HepG2 (cell line): ENCODE data around the gene CKS2. TPM values are rescaled to one million over a fixed set of nuclear protein-coding genes. Genes with fewer than 3 reads are reported as not detected.

Source experiments
- ATAC-seq: fragments of 200-7000 bp; cut with Tn5 transposase; 3 replicates; pipeline ENCODE4 v1.9.1; 2020; ENCODE audit warnings: mild to moderate bottlenecking, moderate library complexity
- BruUV-seq: library from RNA; stranded (reverse); fragments of 400-500 nt; replicated peaks from 2 replicates; lab custom pipeline; 2021; lab: Mats Ljungman, UMichigan
- CTCF ChIA-PET: fragments of 300-600 bp; formaldehyde crosslinking; extraction: SDS; loops from one replicate; lab custom pipeline; 2021; ENCODE audit warnings: low total read pairs, inconsistent platforms, low intra/inter-chr PET ratio; lab: Yijun Ruan, JAX
- POLR2A ChIA-PET: fragments of 350-600 bp; sonication (Branson Sonifier 250); formaldehyde crosslinking; loops from one replicate; lab custom pipeline; 2020; ENCODE audit warnings: antibody characterized with exemption, inconsistent platforms; lab: Yijun Ruan, JAX
- DNase-seq: peaks from one replicate; pipeline ENCODE4 v3.0.0-alpha.2; 2015; ENCODE audit warnings: low spot score
- FAIRE-seq: peaks from 3 replicates; lab custom pipeline; 2011; peaks lifted over from hg19 to GRCh38; lab: Jason Lieb, UNC
- H2AFZ ChIP-seq: one replicate; pipeline ENCODE4 v1.6.1; 2011; ENCODE audit warnings: low read length, inconsistent platforms
- H3K27ac ChIP-seq: fragments of 300-600 bp; 3 replicates; pipeline ENCODE4 v1.8.0; 2011; ENCODE audit warnings: mixed run types, mild to moderate bottlenecking, mixed read lengths, low read length, inconsistent platforms; ENCODE audit not compliant: insufficient read depth; ENCODE audit errors: extremely low read length
- H3K27me3 ChIP-seq, 2 experiments: fragments of 200-600 bp in 1 of 2; 2 replicates in 1 of 2; 3 replicates in 1 of 2; pipeline versions ENCODE4 v1.6.0 to v1.8.0; 2011; ENCODE audit warnings: low read length in 2 of 2, mild to moderate bottlenecking in 2 of 2, moderate library complexity in 2 of 2, inconsistent platforms in 1 of 2; ENCODE audit not compliant: insufficient read depth in 2 of 2, control insufficient read depth in 1 of 2
- H3K36me3 ChIP-seq, 2 experiments: fragments of 200-600 bp in 1 of 2; replicated peaks in 1 of 2; 2 replicates in 1 of 2; 3 replicates in 1 of 2; pipeline versions ENCODE4 v1.5.1 to v1.8.0; 2011; ENCODE audit warnings: low read length in 2 of 2, inconsistent platforms in 1 of 2; ENCODE audit not compliant: insufficient read depth in 2 of 2, control insufficient read depth in 1 of 2
- H3K4me1 ChIP-seq: 2 replicates; pipeline ENCODE4 v1.5.1; 2012; ENCODE audit warnings: low read length, inconsistent platforms; ENCODE audit not compliant: insufficient read depth
- H3K4me2 ChIP-seq: 2 replicates; pipeline ENCODE4 v1.6.0; 2011; ENCODE audit warnings: low read depth, low read length, inconsistent platforms
- H3K4me3 ChIP-seq, 3 experiments: fragments of 200-600 bp in 1 of 3; sonication (generic), shearing (Covaris generic) in 1 of 3; replicated peaks in 1 of 3; 2 replicates each; pipeline ENCODE4 v1.5.1; 2011 to 2016; ENCODE audit warnings: low read length in 3 of 3, inconsistent platforms in 2 of 3, low read depth in 2 of 3, mild to moderate bottlenecking in 2 of 3, control low read depth in 1 of 3, mixed read lengths in 1 of 3; ENCODE audit not compliant: insufficient read depth in 1 of 3
- H3K79me2 ChIP-seq: one replicate; pipeline ENCODE4 v1.6.1; 2011; ENCODE audit warnings: low read length, inconsistent platforms; ENCODE audit not compliant: insufficient read depth
- H3K9ac ChIP-seq: 2 replicates; pipeline ENCODE4 v1.6.0; 2011; ENCODE audit warnings: mild to moderate bottlenecking, low read depth, low read length, inconsistent platforms; ENCODE audit not compliant: insufficient read depth
- H3K9me3 ChIP-seq: 2 replicates; pipeline ENCODE4 v1.5.1; 2012; ENCODE audit warnings: mild to moderate bottlenecking, low read length
- H4K20me1 ChIP-seq: 2 replicates; pipeline ENCODE4 v1.6.0; 2011; ENCODE audit warnings: inconsistent platforms, mild to moderate bottlenecking, low read length, moderate library complexity; ENCODE audit not compliant: insufficient read depth
- ATAD3A ChIP-seq: sonication (generic); formaldehyde crosslinking; IDR thresholded peaks from 2 replicates; pipeline ENCODE4 v1.4.0; 2020; ENCODE audit warnings: missing genetic modification reagents
- MBD4 ChIP-seq: IDR thresholded peaks from 2 replicates; pipeline ENCODE4 v1.6.1; 2012; ENCODE audit warnings: low read length, inconsistent platforms, borderline replicate concordance
- MXI1 ChIP-seq: IDR thresholded peaks from 3 replicates; pipeline ENCODE4 v1.6.1; 2012; ENCODE audit warnings: low read depth, low read length, inconsistent platforms, borderline replicate concordance
- RXRA ChIP-seq: sonication (generic); formaldehyde crosslinking; IDR thresholded peaks from 2 replicates; pipeline ENCODE4 v1.5.1; 2020; ENCODE audit warnings: missing genetic modification reagents
- SIX4 ChIP-seq: sonication (generic); formaldehyde crosslinking; IDR thresholded peaks from 2 replicates; pipeline ENCODE4 v1.4.0; 2020; ENCODE audit warnings: missing genetic modification reagents
- SSRP1 ChIP-seq: IDR thresholded peaks from 2 replicates; pipeline ENCODE4 v1.6.1; 2016; ENCODE audit warnings: control low read depth
- ZBTB38 ChIP-seq: sonication (generic); formaldehyde crosslinking; IDR thresholded peaks from 2 replicates; pipeline ENCODE4 v1.5.1; 2020; ENCODE audit warnings: mild to moderate bottlenecking, missing genetic modification reagents
- ZNF326 ChIP-seq: sonication (generic); formaldehyde crosslinking; IDR thresholded peaks from 2 replicates; pipeline ENCODE4 v1.4.0; 2020; ENCODE audit warnings: missing genetic modification reagents, borderline replicate concordance
- ZNF383 ChIP-seq: sonication (generic); formaldehyde crosslinking; IDR thresholded peaks from 2 replicates; pipeline ENCODE4 v1.4.0; 2020; ENCODE audit warnings: missing genetic modification reagents, mild to moderate bottlenecking, borderline replicate concordance
- ZNF572 ChIP-seq: sonication (generic); formaldehyde crosslinking; IDR thresholded peaks from 2 replicates; pipeline ENCODE4 v1.5.1; 2020; ENCODE audit warnings: mild to moderate bottlenecking, missing genetic modification reagents
- ZNF577 ChIP-seq: sonication (generic); formaldehyde crosslinking; IDR thresholded peaks from 2 replicates; pipeline ENCODE4 v1.4.0; 2020; ENCODE audit warnings: mild to moderate bottlenecking, low read depth, missing genetic modification reagents, borderline replicate concordance
- ZNF737 ChIP-seq: sonication (generic); formaldehyde crosslinking; IDR thresholded peaks from 2 replicates; pipeline ENCODE4 v1.5.0; 2020; ENCODE audit warnings: missing genetic modification reagents, mild to moderate bottlenecking, borderline replicate concordance
- WGBS: methylation state at CpG from one replicate; pipeline ENCODE4 v1.1.6; 2017; ENCODE audit warnings: low lambda C conversion rate; 5-methylcytosine and 5-hydroxymethylcytosine counted together
- in situ Hi-C: cut with HindIII; loops from 2 replicates; pipeline ENCODE4 v1.10.0; 2017; ENCODE audit warnings: low pct_unique_long_range_greater_than_20kb; ENCODE audit not compliant: extremely low pct_ligation_motif_present
- intact Hi-C: fragments of 100-400 bp; cut with micrococcal nuclease; formaldehyde crosslinking; loops from one replicate; pipeline ENCODE4 v1.10.0; 2022; ENCODE audit not compliant: unreplicated experiment
- polyA plus RNA-seq, 8 experiments: library from polyadenylated mRNA; depleted of rRNA in 3 of 8; stranded (reverse) in 7 of 8; unstranded in 1 of 8; fragments of >200 nt; fragmentation: Illumina TruSeq in 4 of 8; extraction: Trizol in 4 of 8; gene quantifications; 2 replicates each; pipeline versions ENCODE4 v1.2.1 to v1.2.3, GENCODE V29; 2011 to 2016; ENCODE audit warnings: low read depth in 4 of 8, missing spikeins in 1 of 8, mixed read lengths in 1 of 8; ENCODE audit not compliant: insufficient read depth in 1 of 8
- total RNA-seq, 5 experiments: library from RNA; depleted of rRNA; stranded (reverse); fragments of >200 nt; fragmentation: Illumina TruSeq; extraction: Trizol; gene quantifications; 2 replicates each; pipeline ENCODE4 v1.2.3, GENCODE V29; 2016; ENCODE audit warnings: low read depth in 1 of 5
- TF ChIP-seq, protein P1 (sequence below): sonication (generic); formaldehyde crosslinking; IDR thresholded peaks from 2 replicates; pipeline ENCODE4 v1.4.0; 2020; ENCODE audit warnings: missing genetic modification reagents
- TF ChIP-seq, protein P2 (sequence below): sonication (generic); formaldehyde crosslinking; IDR thresholded peaks from 2 replicates; pipeline ENCODE4 v1.4.0; 2020; ENCODE audit warnings: low read depth, mild to moderate bottlenecking, missing genetic modification reagents

Gene CKS2
- total and polyA plus RNA-seq, 2 of the 13 experiments (the other 11 are each of a cell fraction or from before 2014, with no cell fraction given), result 251 to 317 TPM

DNA sequence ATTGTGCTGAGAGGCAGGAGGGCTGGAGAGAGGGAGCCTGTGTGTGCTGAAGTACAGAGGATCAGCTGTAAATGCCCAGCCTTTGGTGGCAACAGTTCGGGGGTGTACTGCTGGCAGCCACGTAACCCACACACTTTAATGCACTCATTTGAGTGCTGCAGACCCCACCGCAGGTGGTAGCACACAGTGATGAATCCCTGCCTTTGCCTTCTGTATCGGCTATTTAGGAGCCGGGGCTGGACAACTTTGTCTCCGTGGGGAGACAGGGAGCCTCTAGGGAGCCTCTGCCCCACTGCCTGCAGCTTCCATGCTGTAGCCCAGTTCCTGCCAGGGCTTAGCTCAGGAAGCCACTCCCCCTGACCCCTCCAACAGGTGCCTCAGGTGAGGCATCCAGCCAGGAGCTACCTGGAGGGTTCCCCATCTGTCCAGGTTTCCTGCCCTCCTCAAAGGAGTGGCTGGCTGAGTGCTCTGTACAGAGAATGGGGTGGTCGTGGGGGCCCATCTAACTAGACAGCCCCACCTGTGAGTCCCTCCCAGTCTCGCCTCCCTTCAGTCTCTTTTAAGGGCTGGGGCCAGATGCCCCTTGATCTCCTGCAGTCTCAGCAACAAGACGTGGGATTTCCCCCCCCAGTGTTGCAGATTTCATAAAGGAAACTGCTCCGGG lies 51.8 kb downstream of the CKS2 start:
- no peak overlapping the region for H2AFZ ChIP-seq
- DNase-seq, result no peak
- H4K20me1 ChIP-seq, result no peaks in the 10 kb centered on the region
- no TSS peak for BruUV-seq
- no peak overlapping the region for H3K4me3 ChIP-seq
- ChIA-PET POLR2A (interaction anchor here (1.4 kb wide), 1 partner anchor 194 kb away, joined by 4 read pairs; no protein-coding TSS in a partner anchor), CTCF (no interaction called here)
- H3K27me3 ChIP-seq, result no peaks in the 10 kb centered on the region
- no peak overlapping the region for H3K27ac ChIP-seq
- H3K4me2 ChIP-seq, result no peak overlapping the region
- H3K9ac ChIP-seq, result no peak overlapping the region
- intact Hi-C loops (no loop called here), in situ Hi-C loops (no loop called here)
- no peaks in the 10 kb centered on the region for H3K79me2 ChIP-seq
- H3K9me3 ChIP-seq, result no peaks in the 10 kb centered on the region
- no peak for FAIRE-seq
- TF ChIP-seq ZBTB38 (CRISPR knock-in tag), result 0 out of 2 replicates have a peak, but pooled peaks have one; percentile 26
- no peak for TF ChIP-seq ATAD3A (CRISPR knock-in tag)
- H3K36me3 ChIP-seq, result peaks cover 12 to 32% of the 10 kb centered on the region in 2 experiments
- H3K4me1 ChIP-seq, result peaks cover 66% of the 10 kb centered on the region
- WGBS, result 100% methylated on average over 5 of the region's 10 CpGs
- no peak for ATAC-seq

DNA sequence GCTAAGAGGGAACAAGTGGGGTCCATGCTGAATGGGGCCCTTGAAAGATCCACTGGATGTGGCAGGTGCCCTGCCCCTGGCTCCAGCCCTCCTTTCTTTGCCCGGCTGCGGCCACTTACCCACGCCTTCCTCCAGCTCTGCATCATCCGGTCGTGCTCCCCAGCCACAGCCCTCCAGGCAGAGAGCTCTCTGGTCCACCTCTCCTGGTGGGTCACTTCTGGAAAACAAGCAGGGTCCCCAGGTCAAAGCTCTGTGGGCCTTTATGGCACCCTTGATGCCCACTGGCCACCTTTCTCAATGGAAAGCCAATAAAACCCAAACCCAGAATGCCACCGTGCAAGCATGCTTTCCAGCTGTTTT lies 52.3 kb downstream of the CKS2 start:
- no TSS peak for BruUV-seq
- no peak overlapping the region for H3K27ac ChIP-seq
- FAIRE-seq, result no peak
- no peak overlapping the region for H3K4me3 ChIP-seq
- intact Hi-C loops (no loop called here), in situ Hi-C loops (no loop called here)
- 92% methylated on average over 6 of the region's 6 CpGs for WGBS
- no peak overlapping the region for H3K9ac ChIP-seq
- CTCF ChIA-PET, result no interaction called here
- TF ChIP-seq MBD4 (no peak), ZNF577 (CRISPR knock-in tag) (no peak), ZNF572 (CRISPR knock-in tag) (no peak), ZNF326 (no peak), ZNF737 (no peak), SIX4 (CRISPR knock-in tag) (no peak), MXI1 (no peak), SSRP1 (CRISPR knock-in tag) (no peak), ZNF383 (no peak), RXRA (CRISPR knock-in tag) (no peak)
- TF ChIP-seq, protein P1, sequence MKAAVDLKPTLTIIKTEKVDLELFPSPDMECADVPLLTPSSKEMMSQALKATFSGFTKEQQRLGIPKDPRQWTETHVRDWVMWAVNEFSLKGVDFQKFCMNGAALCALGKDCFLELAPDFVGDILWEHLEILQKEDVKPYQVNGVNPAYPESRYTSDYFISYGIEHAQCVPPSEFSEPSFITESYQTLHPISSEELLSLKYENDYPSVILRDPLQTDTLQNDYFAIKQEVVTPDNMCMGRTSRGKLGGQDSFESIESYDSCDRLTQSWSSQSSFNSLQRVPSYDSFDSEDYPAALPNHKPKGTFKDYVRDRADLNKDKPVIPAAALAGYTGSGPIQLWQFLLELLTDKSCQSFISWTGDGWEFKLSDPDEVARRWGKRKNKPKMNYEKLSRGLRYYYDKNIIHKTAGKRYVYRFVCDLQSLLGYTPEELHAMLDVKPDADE (CRISPR knock-in tag), result no peak
- TF ChIP-seq, protein P2, sequence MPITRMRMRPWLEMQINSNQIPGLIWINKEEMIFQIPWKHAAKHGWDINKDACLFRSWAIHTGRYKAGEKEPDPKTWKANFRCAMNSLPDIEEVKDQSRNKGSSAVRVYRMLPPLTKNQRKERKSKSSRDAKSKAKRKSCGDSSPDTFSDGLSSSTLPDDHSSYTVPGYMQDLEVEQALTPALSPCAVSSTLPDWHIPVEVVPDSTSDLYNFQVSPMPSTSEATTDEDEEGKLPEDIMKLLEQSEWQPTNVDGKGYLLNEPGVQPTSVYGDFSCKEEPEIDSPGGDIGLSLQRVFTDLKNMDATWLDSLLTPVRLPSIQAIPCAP (CRISPR knock-in tag), result no peak
- TF ChIP-seq, all 625 proteins: peak for 0
- POLR2A ChIA-PET, result interaction anchor here (1.4 kb wide), 1 partner anchor 193 kb away, joined by 4 read pairs; no protein-coding TSS in a partner anchor
- Histone ChIP-seq H3K27me3 (peaks cover 0 to 3% of the 10 kb centered on the region in 2 experiments; a peak in 1 of 5 replicates), H3K36me3 (peaks cover 9 to 29% of the 10 kb centered on the region in 2 experiments), H2AFZ (no peak overlapping the region), H3K9me3 (no peaks in the 10 kb centered on the region), H3K4me2 (no peak overlapping the region), H4K20me1 (no peaks in the 10 kb centered on the region), H3K4me1 (peaks cover 61% of the 10 kb centered on the region), H3K79me2 (no peaks in the 10 kb centered on the region)
- DNase-seq (no peak), ATAC-seq (no peak)
